H1 (cell line): ENCODE results near the gene FBH1. TPM values are rescaled to one million over a fixed set of nuclear protein-coding genes. Genes with fewer than 3 reads are reported as not detected.
A peak's percentile ranks its signal among the peaks of the same experiment; 100 is the strongest.

Experiments used
- CTCF ChIA-PET: fragments of 300-600 bp; sonication (Branson Sonifier 250); formaldehyde crosslinking; loops from one replicate; lab custom pipeline; 2021; ENCODE audit not compliant: partially characterized antibody; lab: Charles Lee
- POLR2A ChIA-PET: fragments of 300-600 bp; sonication (Branson Sonifier 250); formaldehyde crosslinking; loops from one replicate; lab custom pipeline; 2021; ENCODE audit warnings: inconsistent platforms; ENCODE audit not compliant: partially characterized antibody; lab: Charles Lee
- DNase-seq, 2 experiments: peaks; one replicate each; pipeline versions ENCODE4 v3.0.0 to v3.0.0-alpha.2; 2010 to 2022; ENCODE audit warnings: low spot score in 2 of 2, low read depth in 1 of 2, mixed read lengths in 1 of 2
- FAIRE-seq: peaks from 2 replicates; lab custom pipeline; 2011; peaks lifted over from hg19 to GRCh38; lab: Jason Lieb, UNC
- H2AFZ ChIP-seq: 2 replicates; pipeline ENCODE4 v1.8.1; 2012; ENCODE audit warnings: low read length, inconsistent platforms
- H2AK5ac ChIP-seq: 2 replicates; pipeline ENCODE4 v1.6.1; 2013; ENCODE audit warnings: low read depth, low read length
- H2BK120ac ChIP-seq: replicated peaks from 2 replicates; pipeline ENCODE3; 2013; ENCODE audit warnings: low read depth, low read length, inconsistent platforms
- H2BK12ac ChIP-seq: 2 replicates; pipeline ENCODE4 v1.6.1; 2013; ENCODE audit warnings: low read depth, low read length
- H2BK15ac ChIP-seq: 2 replicates; pipeline ENCODE4 v1.6.1; 2013; ENCODE audit warnings: low read length
- H2BK20ac ChIP-seq: 2 replicates; pipeline ENCODE4 v1.6.1; 2013; ENCODE audit warnings: low read length
- H2BK5ac ChIP-seq: 2 replicates; pipeline ENCODE4 v1.6.1; 2013; ENCODE audit warnings: low read depth, low read length
- H3K14ac ChIP-seq: 2 replicates; pipeline ENCODE4 v1.6.1; 2013; ENCODE audit warnings: inconsistent platforms; ENCODE audit not compliant: insufficient read length
- H3K18ac ChIP-seq: 2 replicates; pipeline ENCODE4 v1.6.1; 2013; ENCODE audit warnings: low read length; ENCODE audit errors: extremely low read depth
- H3K23ac ChIP-seq: 2 replicates; pipeline ENCODE4 v1.6.1; 2013; ENCODE audit warnings: inconsistent platforms; ENCODE audit not compliant: insufficient read length
- H3K23me2 ChIP-seq: 2 replicates; pipeline ENCODE4 v1.6.1; 2013; ENCODE audit warnings: low read depth, low read length
- H3K27ac ChIP-seq: 2 replicates; pipeline ENCODE4 v1.6.1; 2011; ENCODE audit warnings: low read depth, low read length, inconsistent platforms
- H3K27me3 ChIP-seq, 4 experiments: replicated peaks in 1 of 4; 1 replicate in 1 of 4; 2 replicates in 3 of 4; pipeline versions ENCODE4 v1.6.1 to v1.8.1; 2011 to 2013; ENCODE audit warnings: low read length in 3 of 4, mild to moderate bottlenecking in 3 of 4, inconsistent platforms in 2 of 4, mixed read lengths in 2 of 4, moderate library complexity in 1 of 4; ENCODE audit not compliant: control insufficient read depth in 3 of 4, insufficient read depth in 3 of 4; ENCODE audit errors: extremely low read depth in 1 of 4
- H3K36me3 ChIP-seq, 4 experiments: 2 replicates each; pipeline versions ENCODE4 v1.6.1 to v1.8.1; 2011 to 2013; ENCODE audit warnings: mild to moderate bottlenecking in 4 of 4, low read length in 3 of 4, moderate library complexity in 2 of 4, control low read depth in 1 of 4, inconsistent platforms in 1 of 4; ENCODE audit not compliant: insufficient read depth in 4 of 4, control insufficient read depth in 2 of 4
- H3K4ac ChIP-seq: replicated peaks from 2 replicates; pipeline ENCODE3; 2013; ENCODE audit warnings: low read length, low read depth, mixed read lengths, inconsistent platforms; ENCODE audit not compliant: insufficient read length
- H3K4me1 ChIP-seq, 4 experiments: replicated peaks in 1 of 4; 1 replicate in 1 of 4; 2 replicates in 3 of 4; pipeline versions ENCODE4 v1.6.1 to v1.8.1; 2011 to 2013; ENCODE audit warnings: low read length in 3 of 4, inconsistent platforms in 2 of 4, mixed read lengths in 1 of 4; ENCODE audit not compliant: insufficient read depth in 4 of 4, control insufficient read depth in 3 of 4
- H3K4me2 ChIP-seq, 2 experiments: 2 replicates each; pipeline versions ENCODE4 v1.6.1 to v1.8.1; 2011 to 2013; ENCODE audit warnings: low read depth in 2 of 2, low read length in 2 of 2, control low read depth in 1 of 2, inconsistent platforms in 1 of 2, mild to moderate bottlenecking in 1 of 2; ENCODE audit not compliant: insufficient read depth in 1 of 2
- H3K4me3 ChIP-seq, 4 experiments: fragments of 200-600, 300-600 bp in 1 of 4; sonication (generic), shearing (Covaris generic), sonication (Bioruptor Twin) in 1 of 4; 2 replicates each; pipeline versions ENCODE4 v1.5.1 to v1.8.1; 2011 to 2016; ENCODE audit warnings: low read length in 4 of 4, low read depth in 3 of 4, control low read depth in 2 of 4, inconsistent platforms in 2 of 4, mild to moderate bottlenecking in 2 of 4, mixed read lengths in 1 of 4, moderate library complexity in 1 of 4; ENCODE audit not compliant: insufficient read depth in 2 of 4; ENCODE audit errors: extremely low read depth in 1 of 4
- H3K56ac ChIP-seq: replicated peaks from 2 replicates; pipeline ENCODE3; 2013; ENCODE audit warnings: low read depth, mild to moderate bottlenecking, mixed read lengths, low read length, inconsistent platforms; ENCODE audit not compliant: insufficient read length
- H3K79me1 ChIP-seq: 2 replicates; pipeline ENCODE4 v1.6.1; 2013; ENCODE audit warnings: low read depth, low read length, control low read depth
- H3K79me2 ChIP-seq, 2 experiments: 2 replicates each; pipeline versions ENCODE4 v1.6.1 to v1.8.1; 2012 to 2013; ENCODE audit warnings: low read length in 2 of 2, mild to moderate bottlenecking in 2 of 2, inconsistent platforms in 1 of 2; ENCODE audit not compliant: insufficient read depth in 2 of 2, control insufficient read depth in 1 of 2
- H3K9ac ChIP-seq, 4 experiments: replicated peaks in 1 of 4; 1 replicate in 1 of 4; 2 replicates in 3 of 4; pipeline versions ENCODE4 v1.6.1 to v1.8.1; 2011 to 2013; ENCODE audit warnings: low read depth in 3 of 4, low read length in 3 of 4, control low read depth in 2 of 4, mild to moderate bottlenecking in 2 of 4, moderate library complexity in 2 of 4, inconsistent platforms in 1 of 4; ENCODE audit errors: extremely low read depth in 1 of 4
- H3K9me3 ChIP-seq, 2 experiments: 2 replicates each; pipeline versions ENCODE4 v1.6.1 to v1.8.1; 2012 to 2013; ENCODE audit warnings: mild to moderate bottlenecking in 2 of 2, moderate library complexity in 2 of 2, control low read depth in 1 of 2, inconsistent platforms in 1 of 2, low read depth in 1 of 2, low read length in 1 of 2, mixed read lengths in 1 of 2; ENCODE audit not compliant: insufficient read depth in 2 of 2
- H4K20me1 ChIP-seq, 2 experiments: replicated peaks in 1 of 2; 2 replicates each; pipeline versions ENCODE3 to v1.8.1; 2011 to 2013; ENCODE audit warnings: inconsistent platforms in 2 of 2, low read length in 2 of 2, mild to moderate bottlenecking in 1 of 2; ENCODE audit not compliant: insufficient read depth in 2 of 2, control insufficient read depth in 1 of 2
- H4K5ac ChIP-seq: 2 replicates; pipeline ENCODE4 v1.6.1; 2013; ENCODE audit warnings: low read length, low read depth, mixed read lengths, inconsistent platforms; ENCODE audit not compliant: insufficient read length
- H4K8ac ChIP-seq: 2 replicates; pipeline ENCODE4 v1.8.0; 2013; ENCODE audit warnings: mild to moderate bottlenecking, moderate library complexity, low read length, inconsistent platforms; ENCODE audit not compliant: insufficient read depth; ENCODE audit errors: extremely low read depth
- H4K91ac ChIP-seq: replicated peaks from 2 replicates; pipeline ENCODE3; 2013; ENCODE audit warnings: low read length, mixed read lengths, inconsistent platforms; ENCODE audit not compliant: insufficient read length
- CEBPB ChIP-seq: IDR thresholded peaks from 2 replicates; pipeline ENCODE4 v1.6.1; 2012; ENCODE audit warnings: low read depth, low read length
- RFX5 ChIP-seq: IDR thresholded peaks from 2 replicates; pipeline ENCODE4 v1.6.1; 2011; ENCODE audit warnings: low read depth, low read length, improper control_type of control experiment, borderline replicate concordance
- WGBS, 2 experiments: shearing (Covaris generic) in 1 of 2; methylation state at CpG; one replicate each; pipeline versions ENCODE4 v1.1.6 to v1.1.7; 2013 to 2015; ENCODE audit warnings: low lambda C conversion rate in 2 of 2, mixed read lengths in 2 of 2, inconsistent platforms in 1 of 2, low coverage in 1 of 2, missing lambda C conversion rate in 1 of 2; ENCODE audit not compliant: insufficient replicate concordance in 2 of 2, insufficient coverage in 1 of 2, insufficient read length in 1 of 2; ENCODE audit errors: extremely low coverage in 1 of 2, missing lambda C conversion rate in 1 of 2; 5-methylcytosine and 5-hydroxymethylcytosine counted together
- polyA plus RNA-seq, 7 experiments: library from polyadenylated mRNA; depleted of rRNA in 3 of 7; stranded (reverse) in 5 of 7; unstranded in 2 of 7; fragments of >200 nt in 5 of 7; fragments of 200-250 nt in 2 of 7; gene quantifications; 1 replicate in 5 of 7; 2 replicates in 1 of 7; 4 replicates in 1 of 7; pipeline versions ENCODE4 v1.2.1 to v1.2.3, GENCODE V29; 2011 to 2013; ENCODE audit warnings: missing spikeins in 2 of 7, mixed read lengths in 2 of 7
- total RNA-seq: library from RNA; stranded (reverse); fragmentation: NEBNext Ultra II Directional; extraction: Animal tissue kit (Norgen Biotek cat#: 25700); gene quantifications from 2 replicates; pipeline ENCODE4 v1.2.1, GENCODE V29; 2021

FBH1 gene
- total and polyA plus RNA-seq, 2 of the 8 experiments (the other 6 are each of a cell fraction or from before 2014, with no cell fraction given), result 31.1 to 51.8 TPM

DNA sequence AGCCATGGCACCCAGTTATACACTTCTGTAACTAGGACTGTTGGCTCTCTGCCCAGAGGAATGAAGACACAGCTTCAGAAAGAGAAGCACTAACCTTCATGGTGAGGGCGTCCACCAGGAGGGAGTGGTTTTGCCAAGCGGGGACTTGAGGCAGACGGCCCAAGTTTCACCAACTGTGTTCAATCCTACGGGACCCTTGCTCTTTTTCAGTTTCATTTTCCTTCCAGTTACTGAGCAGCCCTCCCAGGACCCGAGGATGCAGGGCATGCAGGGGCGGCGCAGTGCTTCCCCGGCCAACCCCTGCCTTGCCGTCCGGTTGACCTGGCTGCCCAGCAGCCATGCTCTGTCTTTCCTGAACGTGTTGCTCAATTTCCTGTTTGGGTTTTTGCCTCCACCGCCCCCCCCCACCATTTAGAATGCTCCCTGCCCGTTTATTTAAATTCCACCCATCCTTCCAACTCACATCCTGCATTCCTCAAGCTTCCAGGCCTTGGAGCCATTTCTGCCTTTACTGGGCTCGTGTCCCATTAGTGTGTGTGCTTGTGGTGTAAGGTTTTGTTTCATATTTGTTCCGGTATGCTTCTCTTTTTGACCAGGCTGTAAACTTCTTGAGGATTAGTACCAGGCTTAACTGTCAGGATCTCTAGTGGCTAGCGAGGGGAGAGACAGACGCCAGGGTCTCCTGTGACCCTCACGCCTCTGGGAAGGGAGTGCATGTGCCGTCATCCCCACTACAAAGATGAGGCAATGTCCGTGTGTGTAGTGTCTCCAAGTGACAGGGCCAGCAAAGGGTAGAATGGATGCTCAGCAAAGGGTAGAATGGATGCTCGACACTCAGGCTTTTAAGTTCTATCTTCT is 55.7 kb downstream of the FBH1 start:
- TF ChIP-seq CEBPB (peak; percentile 62), RFX5 (no peak)
- Histone ChIP-seq H3K23me2 (no peaks in the 10 kb centered on the region; the same call in 1 of the 2 replicates), H2BK15ac (no peak overlapping the region), H2BK5ac (no peak overlapping the region), H3K79me2 (no peaks in the 10 kb centered on the region), H3K4me3 (no peak overlapping the region), H3K36me3 (no peaks in the 10 kb centered on the region), H3K18ac (no peak overlapping the region), H4K8ac (no peak overlapping the region), H3K14ac (no peak overlapping the region), H3K27me3 (no peaks in the 10 kb centered on the region), H2AK5ac (0 out of 2 replicates have a peak overlapping the region, but pooled peaks have one; percentile 26), H2BK120ac (no peak overlapping the region), H3K79me1 (no peaks in the 10 kb centered on the region), H3K23ac (no peak overlapping the region), H3K4me2 (no peak overlapping the region), H4K91ac (no peak overlapping the region), H3K27ac (no peak overlapping the region), H3K56ac (no peak overlapping the region), H3K9ac (no peak overlapping the region), H3K4me1 (peaks cover 0 to 14% (median 7%) of the 10 kb centered on the region in 4 experiments; a peak in 6 of 7 replicates), H4K20me1 (no peaks in the 10 kb centered on the region), H2BK12ac (0 out of 2 replicates have a peak overlapping the region, but pooled peaks have one; percentile 43), H3K4ac (no peak overlapping the region), H2BK20ac (0 out of 2 replicates have a peak overlapping the region, but pooled peaks have one; percentile 34), H3K9me3 (no peaks in the 10 kb centered on the region), H2AFZ (0 out of 2 replicates have a peak overlapping the region, but pooled peaks have one; percentile 46), H4K5ac (no peak overlapping the region)
- DNase-seq, result no peak
- ChIA-PET POLR2A (interaction anchor here (0.6 to 1.2 kb wide), 2 partner anchors 8 to 41 kb away, joined by 3 read pairs; no protein-coding TSS in a partner anchor), CTCF (interaction anchor here (1.2 to 1.6 kb wide), 2 partner anchors 137 to 142 kb away, joined by 3 read pairs; no protein-coding TSS in a partner anchor)
- 82% methylated on average over 21 of the region's 21 CpGs; no CpG with 5 or more reads in 1 of the 2 experiments for WGBS, 2 experiments
- FAIRE-seq, result no peak
